Stimulated activated CD4-positive, alpha-beta T cell treated with anti-CD3 and anti-CD28 coated beads, Interleukin-12 subunit alpha, Interleukin-12 subunit beta, amount 100 ng/mL, for 4 hours (primary cell): ENCODE results near the gene SAE1.

Experiments used
- DNase-seq: peaks from one replicate; pipeline ENCODE4 v3.0.0-alpha.2; 2020

Gene SAE1

GRCh38 chr19:47168065-47168464 is 37.4 kb downstream of the SAE1 start:
- DNase-seq, result no peak

- DNase-seq, result no peak
These were observed 42.2 kb downstream of the SAE1 start for GRCh38 chr19:47172666-47173455.

GRCh38 chr19:47176071-47176626 is 45.5 kb downstream of the SAE1 start:
- DNase-seq, result no peak

- DNase-seq, result no peak
These were observed 46.0 kb downstream of the SAE1 start for GRCh38 chr19:47176627-47177090.

DNA sequence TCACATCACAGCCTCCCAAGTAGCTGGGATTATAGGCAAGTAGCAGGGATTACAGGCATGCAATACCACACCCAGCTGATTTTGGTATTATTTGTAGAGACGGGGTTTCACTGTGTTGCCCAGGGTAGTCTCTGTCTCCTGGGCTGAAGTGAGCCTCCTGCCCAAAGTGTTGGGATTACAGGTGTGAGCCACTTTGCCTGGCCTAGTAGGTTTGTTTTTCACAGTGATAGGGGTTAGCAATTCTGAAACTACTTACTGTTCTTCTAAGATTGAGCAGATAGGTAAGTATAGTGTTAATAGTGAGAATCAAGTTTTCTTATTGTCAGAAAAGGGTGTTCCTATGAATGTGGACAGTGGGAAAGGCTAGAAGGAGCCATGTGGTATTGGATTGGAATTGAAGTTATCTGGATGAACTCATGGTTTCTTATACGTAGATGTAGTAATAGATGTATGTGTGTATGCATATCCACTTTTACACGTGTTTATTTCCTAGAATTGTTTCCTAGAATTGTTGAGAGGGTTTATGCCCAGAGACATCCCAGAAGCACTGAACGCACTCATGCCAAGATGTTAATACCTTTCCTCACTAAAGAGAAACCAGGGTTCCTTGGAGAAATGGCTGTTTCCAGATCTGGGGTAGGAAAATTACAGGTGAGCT is 49.1 kb downstream of the SAE1 start:
- no peak for DNase-seq

GRCh38 chr19:47183601-47184000 is 53.0 kb downstream of the SAE1 start:
- no peak for DNase-seq

DNA sequence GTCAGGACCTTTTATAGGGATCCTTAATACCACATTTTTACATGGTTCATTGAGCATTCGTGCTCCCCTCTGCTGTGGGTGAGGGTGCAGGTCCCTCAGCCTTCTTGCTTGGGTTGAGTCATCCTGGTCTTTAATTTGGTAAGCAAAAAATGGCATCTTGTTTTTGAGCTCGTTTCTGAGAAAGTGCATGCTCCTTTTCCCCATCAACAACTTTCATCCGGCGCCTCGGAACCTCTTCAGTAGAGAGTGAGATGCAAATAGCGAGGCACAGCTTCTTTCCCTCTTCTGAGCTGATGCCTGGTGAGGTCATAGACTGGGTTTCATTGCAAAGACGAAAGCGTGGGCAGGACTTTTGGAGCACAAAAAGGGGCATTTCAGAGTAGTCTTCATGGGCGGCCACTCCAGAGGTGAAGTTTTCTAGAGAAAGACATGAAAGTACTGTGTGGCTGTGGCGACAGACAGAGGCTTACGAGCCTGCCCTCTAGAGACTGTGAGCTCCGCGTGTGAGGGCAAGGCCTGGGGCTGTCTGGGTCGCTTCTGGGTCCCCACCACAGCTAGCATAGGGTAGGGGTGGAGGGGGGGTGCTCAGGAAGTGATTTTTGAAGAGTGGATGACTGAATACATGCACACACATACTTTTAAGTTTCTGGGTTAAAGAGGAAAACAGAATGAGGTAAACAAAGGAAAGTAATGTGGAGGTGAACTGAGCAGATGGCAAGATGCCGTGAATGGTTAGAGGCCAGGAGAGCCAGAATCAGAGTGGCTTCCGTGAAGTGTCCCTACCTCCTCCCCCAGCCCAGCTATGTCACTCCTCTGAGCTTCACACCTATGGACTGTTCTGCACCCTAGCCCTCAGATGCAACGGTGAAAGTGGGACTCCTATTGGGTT is 56.1 kb downstream of the SAE1 start:
- DNase-seq, result peak; percentile 65

- no peak for DNase-seq
These were observed 56.7 kb downstream of the SAE1 start for GRCh38 chr19:47187335-47187655.

DNA sequence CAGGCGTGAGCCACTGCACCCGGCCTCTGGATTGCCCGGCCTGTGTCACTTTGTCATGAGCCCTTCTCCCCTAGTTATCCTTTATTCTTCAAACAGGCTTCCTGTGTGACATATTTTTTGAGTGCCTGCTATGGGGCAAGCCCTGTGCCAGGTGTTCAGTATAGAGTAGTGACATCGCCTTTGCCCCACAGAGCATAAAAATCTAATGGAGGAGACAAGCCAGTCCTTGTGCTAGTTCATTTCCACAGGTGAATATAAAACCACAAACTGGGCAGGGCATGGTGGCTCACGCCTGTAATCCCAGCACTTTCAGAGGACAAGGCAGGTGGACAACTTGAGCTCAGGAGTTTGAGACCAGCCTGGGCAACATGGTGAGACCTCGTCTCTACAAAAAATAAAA is 57.2 kb downstream of the SAE1 start:
- DNase-seq, result no peak

GRCh38 chr19:47188507-47189033 is 57.9 kb downstream of the SAE1 start:
- no peak for DNase-seq

- peak; percentile 58 for DNase-seq
These were observed 59.6 kb downstream of the SAE1 start for GRCh38 chr19:47190167-47190727.

DNA sequence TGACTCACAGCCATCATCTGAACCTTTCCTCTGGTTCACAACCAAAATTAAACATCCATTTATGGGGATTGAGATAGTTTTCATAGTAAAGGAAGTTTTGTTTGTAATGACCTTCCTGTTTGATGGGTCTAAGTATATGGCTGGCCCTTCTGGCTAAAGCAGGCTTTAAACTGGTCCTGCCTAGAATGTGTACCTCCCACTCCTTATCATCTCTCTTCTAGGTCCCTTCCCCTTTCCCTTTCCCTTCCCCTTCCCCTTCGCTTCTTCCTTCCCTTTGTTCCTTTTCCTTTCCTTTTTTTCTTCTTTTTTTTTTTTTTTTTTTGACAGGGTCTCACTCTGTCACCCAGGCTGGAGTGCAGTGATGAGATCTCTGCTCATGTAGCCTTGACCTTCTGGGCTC is 64.8 kb downstream of the SAE1 start:
- no peak for DNase-seq

DNA sequence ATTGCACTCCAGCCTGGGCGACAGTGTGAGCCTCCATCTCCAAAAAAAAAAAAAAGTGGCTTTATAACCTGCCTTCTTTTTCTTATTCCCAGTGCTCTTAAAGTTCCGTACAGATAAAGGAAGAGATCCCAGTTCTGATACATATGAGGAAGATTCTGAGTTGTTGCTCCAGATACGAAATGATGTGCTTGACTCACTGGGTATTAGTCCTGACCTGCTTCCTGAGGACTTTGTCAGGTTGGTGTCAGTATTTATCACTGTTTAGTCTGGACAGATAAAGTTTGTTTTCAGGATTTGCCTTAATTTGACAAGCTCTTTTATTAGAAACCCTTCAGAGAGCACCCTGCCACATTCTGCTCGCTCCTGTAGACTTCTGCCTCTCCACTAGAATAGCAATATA is 66.5 kb downstream of the SAE1 start:
- DNase-seq, result no peak

GRCh38 chr19:47200530-47200929 is 69.9 kb downstream of the SAE1 start:
- no peak for DNase-seq

DNA sequence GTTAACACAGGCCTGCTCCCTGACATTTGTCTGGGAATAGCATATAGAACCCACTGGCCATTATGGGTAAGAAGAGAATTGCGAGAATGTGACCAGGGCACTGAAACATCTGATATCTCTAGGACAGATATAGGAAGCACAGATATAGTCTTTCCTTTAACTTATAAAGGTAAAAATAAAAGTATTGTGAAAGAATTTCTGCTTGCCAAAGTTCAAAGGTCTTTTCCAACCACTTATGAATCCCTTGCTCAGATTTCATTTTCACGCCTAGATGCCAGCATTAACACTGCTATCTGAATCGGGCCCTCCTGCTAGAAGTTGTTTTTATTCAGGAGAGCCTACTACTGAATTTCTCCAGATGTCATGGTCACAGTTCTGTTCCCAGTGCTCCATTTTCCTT is 72.6 kb downstream of the SAE1 start:
- DNase-seq, result no peak

DNA sequence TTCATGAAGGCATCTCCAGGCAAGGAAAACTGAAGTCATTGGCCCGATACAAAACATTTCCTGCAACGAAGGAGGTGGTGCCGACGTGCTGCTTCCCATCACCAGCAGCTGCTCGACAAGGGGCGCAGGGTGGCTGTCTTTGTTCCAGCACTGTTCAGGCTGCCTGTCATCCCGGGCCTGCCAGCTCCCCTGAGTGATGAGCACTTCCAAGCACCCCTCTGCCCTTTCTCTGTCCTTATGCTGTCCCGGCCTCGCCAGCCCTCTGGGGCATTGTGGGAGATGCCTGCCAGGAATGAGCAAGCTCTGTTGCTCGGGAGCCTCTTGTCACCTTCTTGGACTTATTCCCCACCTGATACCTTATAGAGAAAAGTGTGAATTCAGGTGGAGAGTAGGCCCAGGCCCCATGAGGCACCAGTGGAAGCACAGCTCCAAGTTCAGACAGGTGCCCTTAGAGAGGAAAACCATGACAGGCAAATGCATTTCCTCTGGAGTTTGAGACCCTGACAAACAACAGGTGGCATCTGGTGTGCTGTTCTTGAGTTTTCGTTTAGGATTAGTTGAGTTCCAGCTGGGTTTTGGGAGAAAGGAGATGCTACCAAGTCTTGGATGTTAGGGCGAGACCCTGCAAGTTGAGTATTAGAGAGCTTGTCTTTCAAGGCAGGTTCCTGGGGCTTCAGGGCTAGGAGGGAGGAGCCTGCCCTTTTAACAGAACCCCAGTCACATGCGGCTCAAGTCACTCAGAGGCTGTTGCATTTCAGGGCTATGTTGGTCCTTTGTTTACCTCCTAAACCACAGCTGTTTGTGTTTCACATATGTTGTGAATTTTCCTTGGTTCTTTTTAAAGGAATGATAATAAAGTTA is 78.9 kb downstream of the SAE1 start:
- no peak for DNase-seq

DNA sequence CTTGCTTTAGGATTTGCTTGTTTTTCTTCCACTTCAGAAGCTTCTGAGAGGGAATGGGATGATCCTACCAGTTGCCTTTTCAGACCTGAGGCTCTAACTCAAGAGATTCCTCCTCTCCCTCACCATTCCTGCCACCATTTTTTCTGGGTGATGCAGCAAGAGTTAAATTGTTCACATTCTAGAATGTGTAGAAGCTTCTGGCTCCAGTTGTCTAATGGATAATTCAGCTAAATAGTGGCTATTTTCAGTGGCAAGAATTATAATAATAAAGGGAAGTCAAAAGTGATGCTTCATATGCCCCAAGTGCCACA is 79.5 kb downstream of the SAE1 start:
- no peak for DNase-seq

GRCh38 chr19:47210689-47211316 is 80.2 kb downstream of the SAE1 start:
- peak; percentile 75 for DNase-seq

GRCh38 chr19:47215581-47215980 is 84.9 kb downstream of the SAE1 start:
- no peak for DNase-seq

- DNase-seq, result no peak
These were observed 90.6 kb downstream of the SAE1 start for GRCh38 chr19:47221080-47221841.

- no peak for DNase-seq
These were observed 91.3 kb downstream of the SAE1 start for GRCh38 chr19:47221890-47222289.
